GM21717 (cell line): ENCODE measurements around the gene C7orf25.

Source experiments
- ATAC-seq: cut with Tn5 transposase; IDR thresholded peaks from one replicate; pipeline ENCODE4 v1.9.1; 2021; ENCODE audit warnings: mild to moderate bottlenecking, moderate library complexity; ENCODE audit not compliant: unreplicated experiment

C7orf25 gene

DNA sequence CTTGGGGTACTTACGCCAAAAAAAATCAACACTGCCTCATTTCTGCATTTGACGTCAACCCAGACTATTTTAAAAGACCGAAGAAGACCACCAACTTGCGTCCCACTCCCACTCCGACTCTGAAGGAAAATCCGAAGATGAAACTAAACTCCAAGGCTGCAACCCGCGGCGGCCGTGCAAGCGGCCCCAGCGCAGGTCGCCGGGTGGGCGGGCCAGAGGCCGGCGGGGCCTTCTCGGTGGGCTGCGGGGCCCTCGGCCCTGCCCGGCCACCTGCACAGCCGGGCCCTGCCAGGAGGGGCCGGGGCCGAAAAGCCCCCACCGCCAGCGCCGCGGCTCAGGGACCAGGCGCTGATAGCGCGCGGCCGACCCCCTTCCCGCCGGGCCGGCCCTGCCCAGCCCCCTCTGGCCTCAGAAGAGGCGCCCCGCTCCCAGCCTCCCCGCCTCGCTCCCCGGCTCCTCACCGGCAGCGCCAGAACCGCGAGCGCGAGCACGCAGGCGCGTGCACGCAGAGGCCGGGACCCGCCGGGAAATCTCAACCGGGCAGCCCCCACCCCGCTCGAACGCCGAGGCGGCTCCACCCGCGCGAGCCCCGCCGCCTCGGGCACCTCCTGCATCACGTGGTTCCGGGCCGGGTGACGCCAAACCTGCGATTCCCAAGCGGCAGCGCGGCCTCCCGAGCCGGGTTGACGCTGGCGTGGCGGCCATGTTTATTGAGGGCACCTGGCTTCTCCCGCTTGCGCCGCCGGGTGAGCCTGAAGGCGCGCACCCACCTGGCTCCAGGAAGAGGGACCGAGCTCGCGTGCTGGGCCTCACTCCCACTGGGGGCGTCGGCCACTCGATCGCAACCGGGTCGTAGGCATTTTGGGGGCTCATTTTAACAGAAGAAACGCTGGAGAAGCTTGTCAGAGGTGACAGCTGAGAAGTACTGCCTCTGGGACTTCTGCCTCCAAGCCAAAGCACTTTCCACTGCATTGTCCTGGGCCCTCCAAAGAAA lies at the start of gene C7orf25:
TSS of gene C7orf25 (minus strand) at position 617 of the 994 bp plus-strand sequence. CDS start 1,170 bp downstream, outside the sequence.
- ATAC-seq = peak; percentile 88

DNA sequence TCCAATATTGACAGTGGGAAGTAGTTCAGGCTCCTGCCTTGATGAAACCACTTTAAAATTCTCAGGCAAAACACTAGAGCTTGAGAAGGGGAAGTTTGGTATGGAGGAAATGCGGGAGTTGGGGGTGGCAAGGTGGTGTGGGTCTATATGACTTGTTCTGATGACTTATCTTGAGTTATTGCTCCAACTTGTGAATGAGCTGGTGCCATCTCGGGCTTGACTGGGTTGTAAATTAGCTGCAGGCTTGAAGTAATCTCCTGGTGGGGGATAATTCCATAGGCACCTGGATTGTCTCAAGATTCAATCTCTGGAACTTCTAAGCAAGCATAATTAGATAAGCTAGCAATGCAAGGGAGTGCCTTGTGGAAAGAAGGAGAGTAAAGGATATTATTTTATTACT lies 49.3 kb upstream of the C7orf25 start:
- ATAC-seq = no peak

DNA sequence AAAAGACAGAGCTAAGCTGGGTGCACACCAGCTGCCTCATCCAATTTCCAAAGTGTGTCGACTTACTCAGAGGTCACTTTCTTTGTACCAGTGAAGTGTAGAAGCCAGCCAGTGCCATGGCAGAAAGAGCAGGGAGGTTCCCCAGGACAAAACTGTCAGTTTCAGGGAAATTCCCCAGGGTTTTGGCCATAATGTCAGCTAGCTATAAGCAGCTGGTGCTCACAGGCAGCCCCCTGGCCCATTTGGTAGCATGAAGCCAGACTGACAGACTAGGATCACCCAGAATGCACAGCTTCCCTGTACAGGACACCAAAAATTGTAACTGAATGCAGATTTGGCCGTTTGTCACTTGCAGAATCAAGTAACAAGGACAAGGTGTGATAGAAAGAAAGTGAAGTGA lies 48.9 kb upstream of the C7orf25 start:
- peak; percentile 63 for ATAC-seq

DNA sequence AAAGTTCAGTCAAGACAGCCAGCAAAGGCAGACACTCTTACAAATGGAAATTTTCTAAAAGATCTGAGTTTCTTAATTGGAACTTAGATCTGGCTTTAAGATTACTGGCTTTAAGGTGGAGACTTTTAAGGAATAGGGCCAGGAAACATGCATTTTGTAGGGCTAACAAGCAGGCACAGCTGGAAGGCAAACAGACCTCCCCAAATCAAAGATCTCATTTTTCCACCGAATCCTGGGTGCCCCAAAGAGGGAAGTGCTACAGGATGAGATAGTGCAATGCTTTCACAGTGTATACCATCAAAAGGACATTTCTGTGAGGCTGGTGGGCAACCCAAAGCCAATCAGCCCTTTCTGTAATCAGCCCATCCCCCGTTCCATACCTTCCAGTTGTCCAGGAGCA lies 47.7 kb upstream of the C7orf25 start:
- no peak for ATAC-seq

DNA sequence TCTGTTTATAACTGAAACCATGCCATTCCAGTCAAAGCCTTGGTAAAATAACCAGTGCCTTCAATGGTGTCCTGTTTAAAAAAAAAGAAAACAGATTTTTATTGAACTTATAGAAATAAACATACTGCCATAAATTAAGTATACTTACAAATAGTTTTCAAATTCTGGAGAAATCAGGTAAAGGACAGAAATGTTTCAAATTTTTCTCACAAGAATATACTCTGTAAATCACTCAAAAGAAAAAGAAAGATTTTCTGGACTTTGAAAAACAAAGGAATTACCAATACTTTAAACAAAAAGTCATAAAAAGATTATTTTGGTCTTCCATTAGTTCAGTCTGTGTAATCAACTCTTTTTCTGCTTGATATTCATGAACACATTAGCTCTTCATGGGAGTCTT lies 44.2 kb upstream of the C7orf25 start:
- ATAC-seq = no peak

DNA sequence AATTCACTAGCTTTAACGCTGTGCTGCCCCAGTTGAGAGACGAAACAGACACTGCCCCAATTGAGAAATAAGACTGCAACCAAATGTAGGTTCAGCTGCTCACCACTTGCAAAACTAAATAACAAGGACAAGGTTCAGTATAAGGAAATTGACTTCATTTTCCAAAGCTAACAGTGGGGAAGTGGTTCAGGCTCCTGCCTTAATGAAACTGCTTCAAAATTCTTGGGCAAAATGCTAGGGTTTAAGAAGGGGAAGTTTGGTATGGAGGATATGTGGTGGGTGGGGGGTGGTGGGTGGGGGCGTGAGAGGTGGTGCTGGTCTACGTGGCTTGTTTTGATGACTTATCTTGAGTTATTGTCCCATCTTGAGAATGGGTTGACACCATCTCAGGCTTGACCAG lies 42.1 kb upstream of the C7orf25 start:
- ATAC-seq = no peak

DNA sequence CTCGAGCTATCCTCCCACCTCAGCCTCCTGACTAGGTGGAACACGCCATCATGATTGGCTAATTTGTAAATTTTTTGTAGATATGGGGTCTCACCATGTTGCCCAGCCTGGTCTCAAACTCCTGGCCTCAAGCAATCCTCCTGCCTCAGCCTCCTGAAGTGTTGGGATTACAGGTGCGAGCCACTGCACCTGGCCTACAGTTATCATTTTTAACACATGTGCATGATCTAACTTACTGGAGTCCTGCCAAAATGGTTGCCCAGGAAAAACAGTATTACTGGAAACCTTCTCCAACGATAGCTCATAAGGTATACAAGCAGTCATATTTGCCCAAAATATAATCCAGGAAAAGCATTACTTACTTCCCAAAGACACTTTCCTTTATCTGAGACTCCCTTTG lies 40.5 kb upstream of the C7orf25 start:
- no peak for ATAC-seq

DNA sequence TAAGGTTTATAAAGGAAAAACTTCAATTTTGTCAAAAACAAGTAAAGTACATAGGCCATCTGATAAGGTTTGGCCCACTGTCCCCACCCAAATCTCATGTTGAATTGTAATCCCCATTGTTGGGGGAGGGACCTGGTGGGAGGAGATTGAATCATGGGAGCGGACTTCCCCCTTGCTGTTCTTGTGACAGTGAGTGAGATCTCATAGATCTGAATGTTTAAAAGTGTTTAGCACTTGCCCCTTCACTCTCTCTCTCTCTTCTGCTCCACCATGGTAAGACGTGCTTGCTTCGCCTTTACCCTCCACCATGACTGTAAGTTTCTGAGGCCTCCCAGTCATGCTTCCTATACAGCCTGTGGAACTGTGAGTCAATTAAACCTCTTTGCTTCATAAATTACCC lies 38.5 kb upstream of the C7orf25 start:
- no peak for ATAC-seq

DNA sequence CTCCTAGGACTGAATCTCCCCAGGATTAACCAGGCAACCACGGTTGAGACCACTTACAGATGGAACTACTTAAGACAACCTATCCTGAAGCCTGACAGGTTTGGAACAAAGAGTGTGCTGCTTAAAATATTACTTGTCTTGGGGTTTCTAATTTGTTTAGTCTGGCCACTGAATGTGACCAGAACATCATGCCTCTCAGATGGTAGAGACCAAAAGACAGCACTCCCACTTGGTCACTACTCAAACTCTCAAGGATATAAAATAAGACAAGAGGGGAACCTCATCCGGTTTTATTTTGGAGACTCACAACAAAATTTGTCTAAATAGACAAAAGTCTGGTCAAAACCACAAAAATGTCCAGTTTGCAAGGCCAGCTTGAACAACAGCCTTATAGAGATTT lies 35.7 kb upstream of the C7orf25 start:
- no peak for ATAC-seq

DNA sequence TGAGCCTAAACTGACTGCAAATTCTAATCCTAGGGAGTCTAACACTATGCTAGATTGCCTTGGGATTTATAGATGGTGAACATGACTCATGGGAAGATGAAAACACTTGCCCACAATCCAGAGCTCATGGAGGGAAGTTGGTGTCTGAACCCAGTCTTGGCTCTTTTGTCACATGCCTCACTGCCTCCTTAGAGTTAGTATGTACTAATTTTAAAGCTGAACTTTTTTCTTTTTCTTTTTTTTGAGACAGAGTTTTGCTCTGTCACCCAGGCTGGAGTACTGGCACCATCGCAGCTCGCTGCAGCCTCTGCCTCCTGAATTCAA lies 34.7 kb upstream of the C7orf25 start:
- no peak for ATAC-seq

DNA sequence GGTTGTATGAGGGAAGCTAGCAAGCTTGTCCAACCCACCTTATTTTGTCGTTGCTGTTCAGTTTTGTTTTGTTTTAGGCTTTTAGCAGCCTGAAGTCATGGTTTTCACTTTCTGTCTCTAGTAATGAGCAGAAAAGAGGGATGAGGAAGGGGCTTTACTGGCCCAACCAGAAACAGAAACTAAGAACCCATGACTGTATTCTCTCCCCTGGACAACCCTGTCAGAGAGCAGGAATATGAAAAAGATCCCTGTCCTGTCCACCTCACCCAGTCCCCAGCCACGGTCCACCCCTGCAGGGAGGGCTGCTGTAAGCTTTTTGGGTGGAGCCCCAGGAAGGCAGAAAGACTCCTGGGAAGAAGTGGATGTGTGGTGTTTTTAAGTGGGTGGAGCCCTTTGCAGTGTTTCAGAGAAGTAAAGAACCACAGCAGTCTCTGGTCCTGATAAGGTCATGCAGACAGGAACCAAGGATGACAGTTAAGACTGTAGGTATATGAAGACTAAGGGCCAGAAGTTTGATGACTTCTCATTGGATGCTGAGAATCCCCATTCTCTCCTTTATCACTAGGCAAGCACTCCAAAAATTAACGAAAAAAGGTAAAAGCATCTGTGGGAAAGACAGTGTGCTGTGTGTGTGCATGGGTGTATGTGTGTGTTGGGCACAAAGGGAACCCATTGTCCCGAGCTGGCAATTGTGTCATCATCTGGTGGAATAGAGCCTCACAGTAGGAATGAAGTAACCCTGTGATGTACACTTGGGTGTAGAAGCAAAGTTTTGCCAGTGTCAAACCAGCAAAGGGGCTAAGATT lies 34.2 kb upstream of the C7orf25 start:
- ATAC-seq = peak; percentile 78

DNA sequence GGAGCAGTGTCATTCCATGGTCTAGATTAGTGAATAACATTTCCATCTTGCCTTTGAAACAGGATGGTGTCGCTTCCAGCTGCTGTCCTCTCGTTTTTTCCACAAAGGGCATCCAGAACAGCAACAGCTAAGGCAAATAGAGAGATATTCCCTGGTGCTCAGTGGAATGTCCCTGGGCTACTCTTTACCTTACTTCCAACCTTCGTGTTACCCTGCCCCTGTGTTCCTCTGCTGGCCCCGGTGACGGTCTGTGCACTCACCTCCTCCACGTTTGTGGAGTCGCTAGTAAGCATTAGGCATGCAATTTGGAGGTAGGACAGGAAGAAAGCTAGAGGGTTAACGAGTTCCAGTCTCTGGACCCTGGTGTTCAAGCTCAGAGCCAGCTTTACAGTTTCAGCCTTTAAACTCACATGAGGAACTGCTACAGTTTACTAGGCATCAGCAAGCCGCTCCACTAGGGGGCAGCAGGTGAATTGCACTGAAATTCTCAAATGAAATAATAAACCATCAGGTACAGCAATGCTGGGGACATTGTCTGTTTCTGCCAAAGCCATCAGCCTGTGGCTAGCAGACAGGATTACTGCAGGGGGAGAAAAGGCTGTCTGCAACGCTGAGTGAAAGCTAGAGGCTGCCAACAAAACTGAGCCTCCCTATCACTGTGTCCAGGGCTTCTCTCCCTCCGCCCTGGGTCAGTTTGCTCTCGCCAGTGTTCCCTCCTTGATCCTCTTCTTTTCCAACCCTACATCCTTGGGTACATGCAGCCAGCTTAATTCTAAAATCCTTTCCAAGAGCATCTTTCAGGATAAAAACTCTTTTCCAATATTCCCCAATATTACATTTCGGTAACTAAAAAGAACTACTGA lies 29.3 kb upstream of the C7orf25 start:
- peak; percentile 35 for ATAC-seq

DNA sequence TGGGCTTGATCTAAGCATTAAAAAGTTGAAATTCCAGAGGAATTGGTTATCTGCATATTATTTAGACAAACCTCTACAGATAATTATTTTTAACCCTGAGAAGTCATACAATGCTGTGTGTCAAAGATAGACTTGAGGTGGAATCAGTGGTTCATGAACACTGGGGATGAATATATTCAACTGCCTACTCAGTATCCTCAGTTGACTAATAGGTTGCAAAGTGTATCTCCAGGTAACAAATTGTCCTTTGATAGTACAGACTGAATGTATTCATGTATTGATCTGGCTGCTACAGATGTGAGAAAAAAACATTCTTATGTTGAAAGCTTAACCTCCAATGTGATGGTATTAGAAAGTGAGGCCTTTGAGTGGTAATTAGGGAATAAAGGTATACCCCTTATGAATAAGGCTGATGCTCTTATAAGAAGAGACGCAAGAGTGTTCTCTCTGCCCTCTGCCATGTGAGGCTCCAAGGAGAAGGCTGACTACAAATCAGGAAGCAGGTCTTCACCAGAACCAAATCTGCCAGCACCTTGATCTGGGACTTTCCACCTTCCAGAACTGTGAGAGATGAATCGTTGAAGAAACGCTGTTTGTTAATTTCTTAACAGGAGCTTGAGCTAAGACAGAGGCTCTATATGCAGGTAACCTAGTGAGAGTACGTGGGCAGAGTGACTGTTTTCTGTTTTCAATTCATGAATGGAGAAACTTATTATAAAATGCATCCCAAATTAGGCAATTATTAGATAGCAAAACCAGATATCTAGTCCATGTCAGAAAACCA lies 27.8 kb upstream of the C7orf25 start:
- ATAC-seq = no peak

DNA sequence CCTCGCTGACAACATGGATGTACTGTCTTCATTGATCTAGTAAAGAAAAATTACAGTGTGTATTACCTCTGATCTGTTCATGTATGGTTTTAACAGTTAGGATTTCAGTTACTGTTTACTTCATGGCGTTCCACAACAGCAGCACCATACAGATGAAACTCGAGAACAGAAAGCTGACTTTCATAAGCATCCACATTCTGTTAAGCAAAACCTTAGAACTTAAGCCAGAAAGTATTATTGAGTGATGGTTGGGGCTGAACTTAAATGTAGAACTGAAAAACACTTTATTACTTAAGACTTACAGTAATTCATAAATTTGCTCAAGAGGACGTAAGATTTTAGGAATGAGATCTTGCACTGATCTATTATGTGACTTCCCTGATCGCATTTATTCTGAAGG lies 24.0 kb upstream of the C7orf25 start:
- ATAC-seq = no peak

DNA sequence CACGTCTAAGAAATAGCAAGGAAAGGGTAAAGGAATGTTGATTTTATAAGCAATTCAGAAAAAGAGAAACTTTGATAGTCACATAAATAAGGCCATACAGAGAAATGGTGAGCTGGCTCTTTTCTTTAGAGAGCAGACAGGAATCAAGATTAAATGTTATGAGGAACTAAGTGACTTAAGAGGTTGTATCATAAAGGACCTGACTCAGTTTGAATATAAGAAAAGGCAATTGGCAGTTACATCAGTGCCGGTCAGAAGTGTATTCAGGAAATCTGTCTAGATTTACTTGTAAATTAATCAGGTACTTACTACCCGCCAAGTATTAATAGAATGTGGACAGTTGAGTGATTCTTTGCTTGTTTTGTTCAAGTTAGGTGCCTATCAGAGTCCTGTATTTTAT lies 22.4 kb upstream of the C7orf25 start:
- ATAC-seq = no peak

DNA sequence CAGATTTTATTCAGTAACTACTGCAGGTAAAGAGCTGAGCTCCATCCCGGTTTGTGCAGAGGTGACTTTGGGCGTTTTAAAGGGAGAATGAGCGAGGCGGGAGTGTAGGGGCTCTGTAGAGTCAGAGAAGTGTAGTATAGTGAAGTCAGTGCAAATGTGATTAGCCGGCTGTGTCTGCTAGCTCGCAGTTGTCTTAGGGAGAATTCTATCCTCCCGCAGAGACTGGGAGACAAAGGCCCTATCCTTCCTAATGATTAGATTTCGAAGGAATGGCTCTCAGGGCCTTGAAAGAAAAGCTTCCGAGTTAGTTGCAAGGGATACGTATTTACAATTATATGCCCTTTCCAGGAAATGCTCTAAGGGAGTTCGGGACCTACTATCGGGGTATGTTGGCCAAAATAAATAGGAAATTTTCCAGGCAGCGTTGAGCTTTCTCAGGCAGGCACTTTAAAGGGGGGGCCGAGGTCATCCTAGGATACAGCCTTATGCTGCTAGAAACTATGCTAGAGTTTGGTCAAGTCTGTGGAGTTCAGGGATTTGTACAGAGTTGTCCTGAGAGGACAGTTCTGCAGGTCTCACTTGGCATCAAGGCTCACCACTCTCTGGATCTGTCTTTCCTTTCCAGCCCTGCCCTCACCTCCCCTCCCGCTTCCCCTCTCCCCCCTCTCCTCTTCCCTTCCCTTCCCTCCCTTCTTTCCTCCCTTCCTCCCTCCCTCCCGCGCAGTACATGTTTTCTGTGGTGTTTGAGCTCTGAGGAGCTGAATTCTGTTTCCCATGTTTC lies 21.1 kb upstream of the C7orf25 start:
- ATAC-seq = no peak

DNA sequence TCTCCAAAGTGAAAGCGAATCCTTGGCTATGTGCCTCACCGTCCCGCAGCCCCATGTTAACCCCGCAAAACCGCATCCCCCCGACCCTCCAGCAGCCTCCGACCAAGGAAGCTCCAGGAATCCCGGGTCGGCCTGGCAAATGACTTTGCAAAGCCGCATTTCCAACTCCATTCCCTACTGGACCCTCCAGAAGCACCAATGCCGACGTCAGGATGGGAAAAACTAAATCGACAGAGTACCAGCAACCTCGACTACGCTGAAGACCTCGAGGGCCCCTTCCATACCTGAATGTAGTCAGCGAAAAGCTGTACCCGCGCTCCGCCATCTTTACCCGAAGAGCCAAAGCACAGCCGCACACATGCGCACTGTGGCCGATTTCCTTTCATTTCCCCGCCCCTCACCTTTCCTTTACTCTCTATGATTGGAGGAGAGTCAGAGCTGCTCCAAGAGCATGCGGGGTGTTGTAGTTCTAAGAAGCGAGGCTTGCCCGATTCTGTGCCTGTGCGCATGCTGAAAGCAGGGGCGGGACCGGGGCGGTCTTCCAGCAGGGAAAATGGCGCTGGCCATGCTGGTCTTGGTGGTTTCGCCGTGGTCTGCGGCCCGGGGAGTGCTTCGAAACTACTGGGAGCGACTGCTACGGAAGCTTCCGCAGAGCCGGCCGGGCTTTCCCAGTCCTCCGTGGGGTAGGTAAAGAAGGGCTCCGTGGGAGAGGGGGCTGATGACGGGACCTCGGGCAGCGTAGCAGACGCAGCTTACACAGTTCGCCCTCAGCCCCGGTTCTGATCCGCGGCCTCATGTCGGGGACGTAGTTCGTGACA lies 20.2 kb upstream of the C7orf25 start, which contains the start of the genes MRPL32 and PSMA2:
TSS of gene MRPL32 (plus strand) at position 543 of the 818 bp plus-strand sequence. CDS start at position 554, 11 bp downstream.
TSS of gene PSMA2 (minus strand) at position 341 of the 818 bp plus-strand sequence. CDS start at position 325, 16 bp downstream.
- ATAC-seq = peak; percentile 99

DNA sequence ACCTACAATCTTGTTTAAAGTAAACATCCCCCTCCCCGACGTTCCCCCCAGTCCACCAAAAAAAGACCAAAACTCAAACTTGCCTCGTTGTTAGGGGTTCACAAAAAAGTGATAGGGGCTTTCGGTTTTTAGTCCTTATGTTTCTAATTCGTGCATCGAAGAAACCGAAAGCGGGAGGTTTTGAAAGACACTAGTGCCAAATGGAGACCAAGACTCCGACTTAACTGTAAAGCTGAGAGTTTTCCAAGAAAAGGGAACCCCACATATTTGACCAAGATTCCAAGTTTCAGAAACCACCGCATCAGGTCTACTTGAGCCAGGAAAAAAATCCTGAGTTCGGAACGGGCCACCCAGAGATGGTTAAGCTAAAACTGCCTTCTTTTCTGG lies 19.6 kb upstream of the C7orf25 start:
- peak; percentile 11 for ATAC-seq
